Spleen (tissue), 7 donors: ENCODE data around the gene TKT.

Experiments
- CTCF ChIP-seq, 11 experiments: fragments of 200-600 bp in 7 of 11; fragments of 450-650 bp in 4 of 11; sonication (generic) in 4 of 11; IDR thresholded peaks in 8 of 11; conservative IDR thresholded peaks in 3 of 11; 1 replicate in 7 of 11; 2 replicates in 4 of 11; pipeline versions ENCODE4 v1.4.0 to v1.8.0; 2016 to 2021; ENCODE audit warnings: antibody characterized with exemption in 11 of 11, inconsistent platforms in 4 of 11, mild to moderate bottlenecking in 1 of 11
- POLR2AphosphoS5 ChIP-seq, 3 donors: sonication (generic); formaldehyde crosslinking; IDR thresholded peaks; one replicate each; pipeline ENCODE4 v1.5.1; 2017; ENCODE audit warnings: antibody characterized with exemption in 3 of 3
- donor health status: DM: no; HTN: no; CAD: no; lungs with moderate emphysema.
- donor health status: DM: no; HTN: no; CAD: no.
- donor health status: DM: no; HTN: no; CAD: no.

DNA sequence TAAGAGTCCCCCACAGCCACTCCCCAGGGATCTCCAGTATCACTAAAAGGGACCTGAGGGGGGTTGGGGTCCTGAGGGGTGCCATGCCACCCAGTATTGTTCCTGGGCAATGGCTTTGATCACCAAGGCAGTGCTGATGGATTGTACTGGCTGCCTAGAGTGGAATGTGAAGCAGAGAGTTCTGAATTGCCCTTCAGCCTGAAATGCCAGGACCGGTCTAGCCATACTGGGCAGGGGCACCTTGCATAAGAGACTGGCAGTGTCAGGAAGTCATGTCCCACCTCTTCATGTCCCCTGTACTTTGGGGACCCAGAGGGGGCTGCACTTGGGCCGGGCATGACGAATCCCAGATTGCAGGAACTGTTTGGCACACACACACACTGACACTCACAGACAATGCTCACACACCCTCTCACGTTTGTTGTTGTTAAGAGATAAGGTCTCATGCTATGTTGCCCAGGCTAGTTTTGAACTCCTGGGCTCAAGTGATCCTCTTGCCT lies 4.5 kb upstream of the TKT start:
- TF ChIP-seq CTCF (IDR thresholded peaks at IDR 0.05 in 8 of 11, conservative IDR thresholded peaks at IDR 0.05 in 3 of 11) (no peak), POLR2AphosphoS5 (IDR thresholded peaks at IDR 0.05) (no peak)
